ENCODE data around the gene MAML2.

DNA sequence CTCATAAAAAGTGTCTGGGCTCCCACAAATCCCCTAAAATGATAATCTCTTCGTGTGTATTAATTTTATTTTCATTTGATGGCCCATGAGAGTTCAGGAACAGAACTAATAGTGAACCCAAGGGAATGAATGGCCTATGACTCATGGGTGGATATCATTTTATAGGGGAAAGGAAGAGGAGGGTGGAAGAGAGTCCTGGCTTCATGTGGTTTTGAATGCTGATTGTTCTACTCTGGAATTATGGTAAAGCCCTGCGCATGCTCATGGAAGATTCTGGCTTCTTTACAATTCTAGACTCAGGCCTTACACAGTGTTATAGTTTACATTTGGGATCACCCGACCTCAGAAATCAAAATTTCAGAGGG, 35.2 kb downstream of the MAML2 start:
- TF ChIP-seq, protein P1, sequence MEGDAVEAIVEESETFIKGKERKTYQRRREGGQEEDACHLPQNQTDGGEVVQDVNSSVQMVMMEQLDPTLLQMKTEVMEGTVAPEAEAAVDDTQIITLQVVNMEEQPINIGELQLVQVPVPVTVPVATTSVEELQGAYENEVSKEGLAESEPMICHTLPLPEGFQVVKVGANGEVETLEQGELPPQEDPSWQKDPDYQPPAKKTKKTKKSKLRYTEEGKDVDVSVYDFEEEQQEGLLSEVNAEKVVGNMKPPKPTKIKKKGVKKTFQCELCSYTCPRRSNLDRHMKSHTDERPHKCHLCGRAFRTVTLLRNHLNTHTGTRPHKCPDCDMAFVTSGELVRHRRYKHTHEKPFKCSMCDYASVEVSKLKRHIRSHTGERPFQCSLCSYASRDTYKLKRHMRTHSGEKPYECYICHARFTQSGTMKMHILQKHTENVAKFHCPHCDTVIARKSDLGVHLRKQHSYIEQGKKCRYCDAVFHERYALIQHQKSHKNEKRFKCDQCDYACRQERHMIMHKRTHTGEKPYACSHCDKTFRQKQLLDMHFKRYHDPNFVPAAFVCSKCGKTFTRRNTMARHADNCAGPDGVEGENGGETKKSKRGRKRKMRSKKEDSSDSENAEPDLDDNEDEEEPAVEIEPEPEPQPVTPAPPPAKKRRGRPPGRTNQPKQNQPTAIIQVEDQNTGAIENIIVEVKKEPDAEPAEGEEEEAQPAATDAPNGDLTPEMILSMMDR (IDR thresholded peaks at IDR 0.05): no peak
- no peak for TF ChIP-seq EZH2phosphoT487 (IDR thresholded peaks at IDR 0.05)
- TF ChIP-seq EZH2 (IDR thresholded peaks at IDR 0.05): no peak

Data from neural progenitor cell (in vitro differentiated cells).